Neuronal stem cell (in vitro differentiated cells): ENCODE measurements around the gene TBCA.
A peak's percentile ranks its signal among the peaks of the same experiment; 100 is the strongest.

ENCODE experiments used
- DNase-seq: peaks from one replicate; pipeline ENCODE4 v3.0.0-alpha.2; 2013; ENCODE audit warnings: low spot score
- H2AFZ ChIP-seq: one replicate; pipeline ENCODE4 v1.6.1; 2013; ENCODE audit warnings: mild to moderate bottlenecking, low read length, inconsistent platforms
- H2AK5ac ChIP-seq: 2 replicates; pipeline ENCODE4 v1.6.1; 2013; ENCODE audit warnings: low read depth, mild to moderate bottlenecking, inconsistent platforms, low read length, moderate library complexity, mixed read lengths
- H2BK120ac ChIP-seq: 2 replicates; pipeline ENCODE4 v1.6.1; 2013; ENCODE audit warnings: low read depth, mild to moderate bottlenecking, inconsistent platforms, low read length, moderate library complexity, mixed read lengths
- H2BK12ac ChIP-seq: one replicate; pipeline ENCODE4 v1.6.1; 2013; ENCODE audit warnings: low read length, inconsistent platforms
- H2BK15ac ChIP-seq: 2 replicates; pipeline ENCODE4 v1.6.1; 2013; ENCODE audit warnings: mild to moderate bottlenecking, low read length, inconsistent platforms, mixed read lengths
- H2BK5ac ChIP-seq: one replicate; pipeline ENCODE4 v1.6.1; 2013; ENCODE audit warnings: inconsistent platforms, mild to moderate bottlenecking, low read length, moderate library complexity
- H3K14ac ChIP-seq: one replicate; pipeline ENCODE4 v1.6.1; 2013; ENCODE audit warnings: low read length, inconsistent platforms
- H3K18ac ChIP-seq: 2 replicates; pipeline ENCODE4 v1.6.1; 2013; ENCODE audit warnings: low read length, inconsistent platforms
- H3K23ac ChIP-seq: 2 replicates; pipeline ENCODE4 v1.6.1; 2013; ENCODE audit warnings: low read depth, mild to moderate bottlenecking, mixed read lengths, low read length, inconsistent platforms; ENCODE audit not compliant: poor library complexity
- H3K27ac ChIP-seq: replicated peaks from 3 replicates; pipeline ENCODE4 v1.5.1; 2013; ENCODE audit warnings: low read length, inconsistent platforms
- H3K27me3 ChIP-seq, 3 experiments: 2 replicates each; pipeline ENCODE4 v1.6.1; 2013; ENCODE audit warnings: low read length in 3 of 3, mild to moderate bottlenecking in 2 of 3, inconsistent platforms in 1 of 3, low read depth in 1 of 3, mixed read lengths in 1 of 3, moderate library complexity in 1 of 3; ENCODE audit not compliant: control insufficient read depth in 3 of 3, insufficient read depth in 3 of 3
- H3K36me3 ChIP-seq, 2 donors: replicated peaks in 1 of 2; 2 replicates each; pipeline ENCODE4 v1.6.1; 2013; ENCODE audit warnings: low read length in 2 of 2; ENCODE audit not compliant: control insufficient read depth in 2 of 2, insufficient read depth in 2 of 2
- H3K4ac ChIP-seq: 2 replicates; pipeline ENCODE4 v1.6.1; 2013; ENCODE audit warnings: inconsistent platforms, mild to moderate bottlenecking, low read length, moderate library complexity
- H3K4me1 ChIP-seq, 2 donors: 1 replicate in 1 of 2; 2 replicates in 1 of 2; pipeline ENCODE4 v1.6.1; 2013; ENCODE audit warnings: low read length in 2 of 2, low read depth in 1 of 2; ENCODE audit not compliant: control insufficient read depth in 2 of 2, insufficient read depth in 1 of 2
- H3K4me2 ChIP-seq: one replicate; pipeline ENCODE4 v1.6.1; 2013; ENCODE audit warnings: mild to moderate bottlenecking, low read length, inconsistent platforms; ENCODE audit not compliant: insufficient read depth, poor library complexity, severe bottlenecking
- H3K4me3 ChIP-seq, 2 donors: 2 replicates each; pipeline ENCODE4 v1.5.1; 2013; ENCODE audit warnings: low read length in 2 of 2, mild to moderate bottlenecking in 2 of 2, inconsistent platforms in 1 of 2, moderate library complexity in 1 of 2
- H3K79me1 ChIP-seq: one replicate; pipeline ENCODE4 v1.6.1; 2013; ENCODE audit warnings: low read depth, mild to moderate bottlenecking, inconsistent platforms, low read length, moderate library complexity
- H3K9ac ChIP-seq: one replicate; pipeline ENCODE4 v1.6.1; 2013; ENCODE audit warnings: mild to moderate bottlenecking, low read depth, low read length, inconsistent platforms; ENCODE audit not compliant: poor library complexity
- H3K9me3 ChIP-seq, 2 donors: replicated peaks in 1 of 2; 2 replicates each; pipeline versions ENCODE3 to v1.6.1; 2013; ENCODE audit warnings: low read length in 2 of 2, mild to moderate bottlenecking in 2 of 2, inconsistent platforms in 1 of 2, low read depth in 1 of 2, mixed read lengths in 1 of 2, moderate library complexity in 1 of 2; ENCODE audit not compliant: control insufficient read depth in 2 of 2, insufficient read depth in 1 of 2
- H4K8ac ChIP-seq: one replicate; pipeline ENCODE4 v1.6.1; 2013; ENCODE audit warnings: low read depth, mild to moderate bottlenecking, inconsistent platforms, low read length, moderate library complexity
- H4K91ac ChIP-seq: one replicate; pipeline ENCODE4 v1.6.1; 2013; ENCODE audit warnings: low read length, low read depth, mild to moderate bottlenecking, inconsistent platforms; ENCODE audit not compliant: poor library complexity
- WGBS, 2 donors: extraction: QIAGEN DNeasy Blood & Tissue Kit; methylation state at CpG; one replicate each; pipeline ENCODE4 v1.1.7; 2013; ENCODE audit warnings: missing lambda C conversion rate in 2 of 2, mixed read lengths in 1 of 2; ENCODE audit not compliant: insufficient read length in 2 of 2, insufficient replicate concordance in 1 of 2; ENCODE audit errors: extremely low coverage in 2 of 2; 5-methylcytosine and 5-hydroxymethylcytosine counted together

TBCA gene

GRCh38 chr5:77784735-77785134 lies 8.6 kb upstream of the TBCA start:
- Histone ChIP-seq H3K18ac (no peak overlapping the region), H3K4ac (no peak overlapping the region), H3K27me3 (peaks cover 0 to 19% (median 0%) of the 10 kb centered on the region in 3 experiments), H3K23ac (peak overlapping the region; percentile 31), H4K91ac (no peak overlapping the region), H2AK5ac (no peak overlapping the region), H2BK12ac (no peak overlapping the region), H4K8ac (no peak overlapping the region), H2BK5ac (no peak overlapping the region), H2AFZ (no peak overlapping the region), H3K9me3 (no peaks in the 10 kb centered on the region), H3K9ac (peak overlapping the region; percentile 44), H3K4me2 (no peak overlapping the region), H3K27ac (no peak overlapping the region), H3K79me1 (no peaks in the 10 kb centered on the region), H3K14ac (no peak overlapping the region), H3K4me3 (no peak overlapping the region), H3K36me3 (no peaks in the 10 kb centered on the region), H3K4me1 (no peaks in the 10 kb centered on the region), H2BK15ac (no peak overlapping the region), H2BK120ac (no peak overlapping the region)
- no peak for DNase-seq
- no CpG with 5 or more reads among the region's 21 CpGs for WGBS, 2 donors

- H3K9ac ChIP-seq, result no peak overlapping the region
- no peak overlapping the region for H4K91ac ChIP-seq
- no peaks in the 10 kb centered on the region for H3K9me3 ChIP-seq
- peaks cover 0 to 29% (median 0%) of the 10 kb centered on the region in 3 experiments for H3K27me3 ChIP-seq
- no CpG with 5 or more reads among the region's 1 CpG for WGBS, 2 donors
- H3K4me2 ChIP-seq, result no peak overlapping the region
- no peak overlapping the region for H2BK15ac ChIP-seq
- no peak overlapping the region for H2BK12ac ChIP-seq
- H3K36me3 ChIP-seq, result no peaks in the 10 kb centered on the region
- no peak overlapping the region for H3K4ac ChIP-seq
- peaks cover 0 to 4% of the 10 kb centered on the region in 2 donors for H3K4me1 ChIP-seq
- no peak overlapping the region for H3K14ac ChIP-seq
- no peak overlapping the region for H3K4me3 ChIP-seq
- no peaks in the 10 kb centered on the region for H3K79me1 ChIP-seq
- no peak for DNase-seq
- H3K27ac ChIP-seq, result no peak overlapping the region
- H2BK5ac ChIP-seq, result no peak overlapping the region
- H2AFZ ChIP-seq, result no peak overlapping the region
- H2BK120ac ChIP-seq, result peak overlapping the region; percentile 30
- peak overlapping the region; percentile 59 for H3K23ac ChIP-seq
- H3K18ac ChIP-seq, result no peak overlapping the region
- no peak overlapping the region for H4K8ac ChIP-seq
- no peak overlapping the region for H2AK5ac ChIP-seq
These were observed 4.9 kb upstream of the TBCA start for GRCh38 chr5:77781076-77781475.

DNA sequence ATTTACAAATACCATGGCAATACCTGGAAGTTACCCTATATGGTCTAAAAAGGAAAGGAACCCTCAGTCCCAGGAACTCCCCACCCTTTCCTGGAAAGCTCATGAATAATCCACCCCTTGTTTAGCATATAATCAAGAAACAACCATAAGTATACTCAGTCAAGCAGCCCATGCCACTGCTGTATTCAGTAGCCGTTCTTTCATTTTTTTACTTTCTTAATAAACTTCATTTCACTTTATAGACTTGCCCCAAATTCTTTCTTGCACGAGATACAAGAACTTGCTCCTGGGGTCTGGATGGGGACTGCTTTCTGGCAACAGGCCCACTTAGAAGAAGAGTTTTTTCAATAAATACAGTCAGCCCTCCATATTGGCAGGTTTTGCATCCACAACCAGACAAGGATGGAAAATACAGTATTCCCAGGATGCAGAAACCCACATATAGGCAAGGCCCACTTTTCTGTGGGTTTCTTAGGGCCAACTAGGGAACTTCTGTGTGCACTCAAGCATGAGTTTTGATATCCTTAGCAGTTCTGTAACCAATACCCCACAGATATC lies 2.8 kb upstream of the TBCA start:
- Histone ChIP-seq H3K36me3 (no peaks in the 10 kb centered on the region), H3K27me3 (peaks cover 0 to 29% (median 0%) of the 10 kb centered on the region in 3 experiments), H3K27ac (no peak overlapping the region), H2BK12ac (no peak overlapping the region), H3K18ac (no peak overlapping the region), H2AK5ac (no peak overlapping the region), H3K4me3 (no peak overlapping the region), H2BK15ac (no peak overlapping the region), H3K79me1 (peaks cover 2% of the 10 kb centered on the region), H3K9me3 (no peaks in the 10 kb centered on the region), H3K4me1 (peaks cover 5 to 16% of the 10 kb centered on the region in 2 donors), H2AFZ (no peak overlapping the region), H3K4me2 (no peak overlapping the region), H3K14ac (no peak overlapping the region), H3K4ac (no peak overlapping the region), H3K9ac (no peak overlapping the region), H4K8ac (no peak overlapping the region), H2BK5ac (no peak overlapping the region), H4K91ac (no peak overlapping the region), H2BK120ac (no peak overlapping the region), H3K23ac (no peak overlapping the region)
- WGBS, 2 donors, result no CpG with 5 or more reads among the region's 2 CpGs
- no peak for DNase-seq

DNA sequence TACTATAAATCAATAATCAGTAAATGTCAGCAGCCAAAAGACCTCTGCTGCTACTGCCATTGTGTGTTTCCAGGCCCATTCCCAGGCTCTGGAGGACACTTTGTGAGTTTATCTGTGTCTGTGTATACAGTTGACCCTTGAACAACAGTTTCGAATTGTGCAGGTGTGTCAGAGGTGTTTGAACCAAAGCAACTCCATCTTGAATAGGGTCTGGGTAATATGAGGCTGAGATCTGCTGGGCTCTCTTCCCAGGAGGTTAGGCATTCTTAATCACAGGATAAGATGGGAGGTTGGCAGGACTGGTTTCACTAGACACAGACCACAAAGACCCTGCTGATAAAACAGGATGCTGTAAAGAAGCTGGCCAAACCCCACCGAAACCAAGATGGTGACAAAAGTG lies 2.3 kb upstream of the TBCA start:
- no peak for DNase-seq
- Histone ChIP-seq H4K91ac (no peak overlapping the region), H3K4me1 (peaks cover 8 to 21% of the 10 kb centered on the region in 2 donors), H2BK120ac (no peak overlapping the region), H3K18ac (no peak overlapping the region), H3K79me1 (peaks cover 2% of the 10 kb centered on the region), H3K23ac (no peak overlapping the region), H3K4ac (no peak overlapping the region), H3K4me3 (no peak overlapping the region), H2BK15ac (no peak overlapping the region), H3K14ac (no peak overlapping the region), H3K27ac (no peak overlapping the region), H4K8ac (no peak overlapping the region), H3K9ac (no peak overlapping the region), H2AFZ (no peak overlapping the region), H2BK5ac (no peak overlapping the region), H3K27me3 (peaks cover 0 to 29% (median 0%) of the 10 kb centered on the region in 3 experiments), H2BK12ac (no peak overlapping the region), H3K4me2 (no peak overlapping the region), H3K36me3 (peaks cover 0 to 4% of the 10 kb centered on the region in 2 donors), H2AK5ac (no peak overlapping the region), H3K9me3 (no peaks in the 10 kb centered on the region)
- WGBS, 2 donors, result no CpG with 5 or more reads among the region's 2 CpGs
